ACC112 (cell line): ENCODE data around the gene CD84.
"Not testable (repeated sequence)": the region's sequence is repeated elsewhere in the genome, so short reads cannot be mapped to it uniquely, and the experiment has no call there.

Experiments
- H2AFZ ChIP-seq: fragments of 200-600 bp; sonication (generic); one replicate; pipeline ENCODE4 v1.6.0; 2017; ENCODE audit warnings: antibody characterized with exemption, low read length; ENCODE audit not compliant: unreplicated experiment
- H3K27ac ChIP-seq: fragments of 200-600 bp; sonication (generic); 2 replicates; pipeline ENCODE4 v1.5.1; 2014; ENCODE audit warnings: low read depth, mild to moderate bottlenecking, antibody characterized with exemption, low read length, moderate library complexity
- H3K27me3 ChIP-seq: fragments of 200-600 bp; sonication (generic); 2 replicates; pipeline ENCODE4 v1.6.1; 2014; ENCODE audit warnings: mild to moderate bottlenecking, antibody characterized with exemption, low read length, moderate library complexity, mixed read lengths; ENCODE audit not compliant: insufficient read depth
- H3K36me3 ChIP-seq: fragments of 200-600 bp; sonication (generic); 2 replicates; pipeline ENCODE4 v1.6.1; 2016; ENCODE audit warnings: mild to moderate bottlenecking, antibody characterized with exemption, low read length, moderate library complexity, mixed read lengths; ENCODE audit not compliant: insufficient read depth
- H3K4me1 ChIP-seq: fragments of 200-600 bp; sonication (generic); one replicate; pipeline ENCODE4 v1.6.1; 2016; ENCODE audit warnings: low read length, mixed read lengths; ENCODE audit not compliant: insufficient read depth, unreplicated experiment, control insufficient read depth
- H3K4me3 ChIP-seq: fragments of 200-600 bp; sonication (generic); 2 replicates; pipeline ENCODE4 v1.5.1; 2014; ENCODE audit warnings: mild to moderate bottlenecking, low read depth, low read length
- H3K79me2 ChIP-seq: fragments of 200-600 bp; sonication (generic); one replicate; pipeline ENCODE4 v1.6.0; 2016; ENCODE audit warnings: low read length; ENCODE audit not compliant: control insufficient read depth, unreplicated experiment, insufficient read depth

Gene CD84

GRCh38 chr1:160529401-160529952 lies 49.8 kb downstream of the CD84 start:
- not testable (repeated sequence) for H3K4me1 ChIP-seq, H3K27ac ChIP-seq, H2AFZ ChIP-seq, H3K27me3 ChIP-seq, H3K4me3 ChIP-seq, H3K36me3 ChIP-seq, H3K79me2 ChIP-seq

GRCh38 chr1:160523789-160524188 lies 55.5 kb downstream of the CD84 start:
- H2AFZ ChIP-seq, H3K27me3 ChIP-seq, H3K4me1 ChIP-seq, H3K4me3 ChIP-seq, H3K36me3 ChIP-seq, H3K79me2 ChIP-seq, H3K27ac ChIP-seq: not testable (repeated sequence)

- Histone ChIP-seq H2AFZ (no peak within 1 kb of the TSS), H3K36me3 (no peaks in the 10 kb centered on the region), H3K79me2 (no peaks in the 10 kb centered on the region), H3K27me3 (0 out of 2 replicates have a peak, but pooled peaks cover 3% of the 10 kb centered on the region), H3K4me1 (no peaks in the 10 kb centered on the region), H3K27ac (no peak within 1 kb of the TSS), H3K4me3 (no peak within 1 kb of the TSS)
Measured at GRCh38 chr1:160522622-160523345, 56.5 kb downstream of the CD84 start, which contains the start of gene SLAMF6. TSS of gene SLAMF6 (minus strand) at chr1:160523255. CDS start at chr1:160523192, 63 bp downstream.

- Histone ChIP-seq H3K27me3 (0 out of 2 replicates have a peak, but pooled peaks cover 3% of the 10 kb centered on the region), H3K79me2 (no peaks in the 10 kb centered on the region), H3K27ac (no peak overlapping the region), H3K36me3 (no peaks in the 10 kb centered on the region), H3K4me3 (no peak overlapping the region), H3K4me1 (no peaks in the 10 kb centered on the region), H2AFZ (no peak overlapping the region)
Measured at GRCh38 chr1:160522136-160522535, 57.2 kb downstream of the CD84 start.

GRCh38 chr1:160521554-160521953 lies 57.7 kb downstream of the CD84 start:
- Histone ChIP-seq H3K4me3 (no peak overlapping the region), H3K4me1 (no peaks in the 10 kb centered on the region), H3K36me3 (no peaks in the 10 kb centered on the region), H3K79me2 (no peaks in the 10 kb centered on the region), H3K27ac (no peak overlapping the region), H3K27me3 (0 out of 2 replicates have a peak, but pooled peaks cover 3% of the 10 kb centered on the region), H2AFZ (no peak overlapping the region)

- H3K79me2 ChIP-seq: no peaks in the 10 kb centered on the region
- H3K27ac ChIP-seq: no peak overlapping the region
- 0 out of 2 replicates have a peak, but pooled peaks cover 3% of the 10 kb centered on the region for H3K27me3 ChIP-seq
- no peak overlapping the region for H3K4me3 ChIP-seq
- no peak overlapping the region for H2AFZ ChIP-seq
- H3K36me3 ChIP-seq: no peaks in the 10 kb centered on the region
- no peaks in the 10 kb centered on the region for H3K4me1 ChIP-seq
Measured at GRCh38 chr1:160520999-160521398, 58.3 kb downstream of the CD84 start.

- Histone ChIP-seq H3K27me3 (0 out of 2 replicates have a peak, but pooled peaks cover 3% of the 10 kb centered on the region), H3K36me3 (no peaks in the 10 kb centered on the region), H3K79me2 (no peaks in the 10 kb centered on the region), H2AFZ (no peak overlapping the region), H3K27ac (no peak overlapping the region), H3K4me3 (no peak overlapping the region), H3K4me1 (no peaks in the 10 kb centered on the region)
Measured at GRCh38 chr1:160520582-160520981, 58.7 kb downstream of the CD84 start.

- no peaks in the 10 kb centered on the region for H3K36me3 ChIP-seq
- H3K79me2 ChIP-seq: no peaks in the 10 kb centered on the region
- H3K4me3 ChIP-seq: no peak overlapping the region
- H3K27ac ChIP-seq: no peak overlapping the region
- 0 out of 2 replicates have a peak, but pooled peaks cover 3% of the 10 kb centered on the region for H3K27me3 ChIP-seq
- H3K4me1 ChIP-seq: no peaks in the 10 kb centered on the region
- no peak overlapping the region for H2AFZ ChIP-seq
Measured at GRCh38 chr1:160519642-160520435, 59.5 kb downstream of the CD84 start.

- not testable (repeated sequence) for H3K4me3 ChIP-seq
Measured at GRCh38 chr1:160517519-160517918, 61.8 kb downstream of the CD84 start.

GRCh38 chr1:160515908-160516307 lies 63.4 kb downstream of the CD84 start:
- H3K79me2 ChIP-seq, H2AFZ ChIP-seq, H3K4me1 ChIP-seq, H3K27ac ChIP-seq, H3K4me3 ChIP-seq, H3K36me3 ChIP-seq, H3K27me3 ChIP-seq: not testable (repeated sequence)

More at GRCh38 chr1:160517519-160517918, 61.8 kb downstream of the CD84 start:
- not testable (repeated sequence) for H3K27ac ChIP-seq, H3K4me1 ChIP-seq, H3K36me3 ChIP-seq, H3K79me2 ChIP-seq, H3K27me3 ChIP-seq, H2AFZ ChIP-seq
